GM19193 (cell line): Measurements from ENCODE around the gene ZMIZ1.

Source experiments
- POLR2A ChIP-seq: IDR thresholded peaks from 4 replicates; pipeline ENCODE4 v1.6.1; 2011; ENCODE audit not compliant: insufficient read depth, insufficient read length; ENCODE audit errors: extremely low read depth

Gene ZMIZ1

DNA sequence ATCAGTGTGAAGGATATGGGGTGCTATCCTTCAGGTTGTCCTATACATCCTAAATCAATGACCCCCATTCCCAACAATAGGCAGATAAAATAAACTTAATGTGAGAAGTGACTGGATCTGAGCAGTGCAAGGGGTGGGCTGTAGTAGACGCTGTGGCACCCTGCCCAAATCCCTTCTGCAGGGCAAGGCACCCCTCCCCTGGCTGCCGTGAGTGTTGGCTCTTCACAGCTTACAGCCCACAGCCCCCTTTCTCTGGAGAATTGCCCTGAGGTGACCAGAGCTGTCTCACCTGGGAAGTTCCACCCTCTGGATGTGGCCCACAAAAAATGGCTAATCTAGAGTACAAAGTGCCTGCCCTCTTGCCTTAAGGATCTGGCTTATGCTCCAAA is 252.7 kb downstream of the ZMIZ1 start:
- no peak for TF ChIP-seq POLR2A

DNA sequence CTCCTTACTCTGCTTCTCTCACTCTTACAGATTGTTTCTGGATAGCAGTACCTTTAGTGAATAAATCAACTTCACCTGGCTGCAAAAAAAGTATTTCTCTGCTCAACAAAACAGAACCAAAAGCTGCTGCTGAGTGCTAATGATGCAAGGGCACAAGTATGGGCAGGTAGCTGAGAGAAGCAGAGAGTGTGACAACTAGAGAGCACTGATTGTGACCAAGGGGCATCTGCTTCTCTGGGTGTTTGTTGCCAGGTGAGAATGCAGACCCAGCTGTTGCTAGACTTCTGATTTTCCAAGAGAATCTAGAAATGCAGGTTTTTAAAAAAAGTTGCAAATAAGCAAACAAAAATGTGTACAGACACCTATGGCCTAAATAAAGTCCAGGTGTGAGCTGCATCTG is 253.2 kb downstream of the ZMIZ1 start:
- TF ChIP-seq POLR2A, result no peak

DNA sequence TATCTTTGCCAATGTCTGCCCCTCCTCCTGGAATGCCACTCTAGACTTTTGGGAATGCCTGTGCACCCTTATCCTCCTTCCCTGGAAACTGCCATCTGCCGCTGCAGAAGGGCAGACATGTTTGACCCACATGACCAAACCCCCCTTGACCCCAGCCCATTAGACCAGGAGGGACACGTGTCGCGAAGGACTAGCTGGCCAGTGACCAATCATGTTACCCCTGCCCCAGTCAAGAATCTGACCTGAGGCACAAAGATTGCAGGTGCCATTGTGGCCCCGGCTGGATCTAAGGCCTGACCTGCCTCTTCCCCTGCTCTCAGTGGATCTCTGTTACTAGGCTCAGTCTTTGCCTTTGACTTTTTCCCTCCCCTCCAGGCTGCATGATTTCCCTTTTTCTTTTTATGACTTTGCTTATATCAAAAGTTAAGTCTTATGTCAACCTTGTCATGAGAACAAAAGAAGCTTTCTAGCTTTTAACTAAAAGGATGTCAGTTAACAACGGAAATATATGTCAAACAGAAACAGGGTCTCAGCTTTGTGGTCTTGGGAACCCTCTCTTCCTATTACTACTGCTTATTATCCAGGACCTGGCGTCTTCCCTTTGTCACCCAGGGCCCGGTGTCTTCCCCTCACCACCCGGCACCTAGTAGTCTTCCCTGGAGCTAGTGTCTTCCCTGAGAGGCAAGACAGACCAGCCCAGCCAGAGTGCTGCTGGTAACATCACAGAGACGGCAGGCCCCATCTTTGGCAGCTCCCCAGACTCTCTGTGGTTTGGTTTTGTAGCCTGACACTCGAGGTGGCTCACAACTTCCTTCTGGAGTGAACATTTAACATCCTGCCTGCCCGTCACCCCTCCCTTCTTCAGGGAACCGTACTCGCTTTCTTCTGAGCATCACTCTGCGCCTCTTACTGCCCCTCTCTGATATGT is 254.1 kb downstream of the ZMIZ1 start:
- no peak for TF ChIP-seq POLR2A

DNA sequence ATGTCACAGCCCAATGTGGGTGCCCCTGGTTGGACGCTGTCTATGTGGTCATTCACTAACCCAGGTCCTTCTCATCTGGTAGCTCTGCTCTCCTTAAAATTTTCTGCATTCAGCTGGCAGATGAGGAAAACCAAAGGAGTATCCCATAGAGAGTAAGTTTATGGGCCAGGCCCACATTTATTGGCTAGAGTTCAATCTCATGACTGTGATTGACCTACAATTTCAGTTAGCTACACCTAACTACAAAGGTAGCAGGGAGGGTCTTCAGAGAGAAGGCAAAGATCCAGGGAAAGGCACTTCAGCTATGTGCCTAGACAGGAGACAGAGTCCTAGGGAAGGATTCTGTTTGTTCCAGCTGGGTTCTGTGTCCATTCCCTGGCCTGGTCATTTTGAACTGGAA is 254.8 kb downstream of the ZMIZ1 start:
- no peak for TF ChIP-seq POLR2A

DNA sequence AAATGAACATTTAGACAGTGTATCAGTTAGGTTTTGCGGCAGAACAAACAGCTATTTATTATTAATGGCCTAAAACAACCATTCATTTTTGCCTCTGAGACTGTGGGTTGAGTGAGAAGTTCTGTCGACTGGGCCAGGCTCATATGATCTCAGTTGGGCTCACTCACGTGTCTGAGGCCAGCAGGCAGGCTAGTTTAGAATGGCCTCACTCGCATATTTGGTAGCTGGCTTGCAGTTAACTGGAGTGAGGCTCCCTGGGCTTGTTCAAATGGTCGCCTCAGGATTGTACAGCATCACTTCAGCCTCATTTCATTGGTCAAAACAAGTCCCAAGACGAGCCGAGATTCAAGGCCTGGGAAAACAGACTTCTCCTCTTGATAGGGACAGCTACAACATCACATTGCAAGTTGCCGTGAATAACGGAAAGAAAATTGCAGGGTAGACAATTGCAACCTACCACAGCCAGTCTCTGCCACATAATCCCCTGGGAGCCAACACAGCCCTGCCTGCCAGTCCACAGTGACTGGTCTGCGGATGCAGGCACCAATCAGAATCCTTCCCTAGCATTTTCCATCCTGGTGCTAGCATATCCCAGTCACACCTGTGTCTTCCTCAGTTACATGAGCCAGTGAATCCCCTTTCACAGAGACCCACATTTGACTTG is 255.4 kb downstream of the ZMIZ1 start:
- TF ChIP-seq POLR2A, result no peak

DNA sequence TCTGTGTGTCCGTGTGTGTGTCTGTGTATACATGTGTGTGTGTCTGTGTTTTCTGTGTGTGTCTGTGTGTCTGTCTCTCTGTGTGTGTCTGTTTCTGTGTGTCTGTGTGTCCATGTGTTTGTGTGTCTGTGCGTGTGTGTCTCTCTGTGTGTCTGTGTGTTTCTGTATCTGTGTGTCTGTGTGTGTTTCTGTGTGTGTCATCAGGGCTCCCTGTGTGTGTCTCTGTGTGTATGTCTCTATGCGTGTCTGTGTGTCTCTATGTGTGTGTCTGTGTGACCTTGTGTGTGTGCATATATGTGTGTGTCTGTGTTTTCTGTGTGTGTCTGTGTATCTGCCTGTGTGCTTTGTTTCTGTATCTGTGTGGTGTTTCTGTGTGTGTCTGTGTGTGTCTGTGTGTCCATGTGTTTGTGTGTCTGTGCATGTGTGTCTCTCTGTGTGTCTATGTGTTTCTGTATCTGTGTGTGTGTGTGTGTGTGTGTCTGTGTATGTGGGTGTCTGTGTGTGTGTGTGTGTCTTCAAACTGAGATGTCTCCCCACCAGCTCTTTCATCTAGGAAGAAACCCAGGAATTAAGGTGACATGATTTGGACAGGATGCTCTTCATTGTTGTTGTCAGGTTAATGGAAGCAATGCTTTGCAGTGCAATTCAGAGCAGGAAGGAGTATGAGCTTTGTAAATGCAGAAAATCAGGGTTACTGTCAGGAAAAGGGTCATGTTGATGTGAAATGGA is 257.8 kb downstream of the ZMIZ1 start:
- TF ChIP-seq POLR2A, result no peak

DNA sequence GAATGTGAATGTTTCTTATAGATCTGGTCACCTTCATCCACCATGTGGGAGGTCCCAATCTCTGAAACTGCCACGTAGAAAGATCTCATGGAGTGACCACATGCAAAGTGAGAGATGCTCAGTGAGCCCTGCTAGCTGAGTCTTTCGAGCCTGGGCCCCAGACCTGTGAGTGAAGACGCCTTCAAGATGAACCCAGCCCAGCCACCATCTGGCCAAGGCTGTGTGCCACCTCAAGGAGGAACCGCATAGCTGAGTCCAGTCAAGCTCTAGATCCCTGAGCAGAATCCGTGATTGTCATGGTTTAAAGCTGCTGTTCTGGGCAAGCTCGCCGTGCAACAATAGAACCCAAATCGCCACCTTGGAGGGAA is 258.3 kb downstream of the ZMIZ1 start:
- TF ChIP-seq POLR2A, result no peak

DNA sequence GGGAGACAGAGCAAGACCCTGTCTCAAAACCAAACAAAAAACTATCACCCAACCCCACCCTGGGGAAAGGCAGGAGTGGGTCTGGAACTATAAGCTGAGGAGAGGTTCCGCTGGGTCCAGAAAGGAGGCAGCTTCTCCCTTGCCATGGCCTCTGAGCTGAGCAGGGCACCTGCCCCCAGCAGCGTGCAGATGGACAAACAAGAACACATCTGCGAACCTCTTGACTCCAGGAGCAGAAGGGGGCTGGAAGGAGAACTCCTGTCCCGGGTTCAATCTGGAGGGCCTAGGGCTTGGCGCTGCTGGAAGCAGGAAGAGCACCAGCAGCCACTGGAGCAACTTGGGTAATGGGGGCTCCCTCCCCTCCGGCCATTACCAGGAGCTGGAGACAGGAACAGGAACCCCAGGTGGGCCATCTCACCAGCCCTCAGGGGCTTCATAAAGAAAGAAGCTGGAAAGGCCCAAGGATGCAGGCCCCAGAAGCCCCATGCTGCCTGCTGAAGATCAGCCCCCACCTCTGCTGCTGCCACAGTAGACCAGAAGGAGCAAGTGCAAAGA is 259.5 kb downstream of the ZMIZ1 start:
- TF ChIP-seq POLR2A, result no peak

DNA sequence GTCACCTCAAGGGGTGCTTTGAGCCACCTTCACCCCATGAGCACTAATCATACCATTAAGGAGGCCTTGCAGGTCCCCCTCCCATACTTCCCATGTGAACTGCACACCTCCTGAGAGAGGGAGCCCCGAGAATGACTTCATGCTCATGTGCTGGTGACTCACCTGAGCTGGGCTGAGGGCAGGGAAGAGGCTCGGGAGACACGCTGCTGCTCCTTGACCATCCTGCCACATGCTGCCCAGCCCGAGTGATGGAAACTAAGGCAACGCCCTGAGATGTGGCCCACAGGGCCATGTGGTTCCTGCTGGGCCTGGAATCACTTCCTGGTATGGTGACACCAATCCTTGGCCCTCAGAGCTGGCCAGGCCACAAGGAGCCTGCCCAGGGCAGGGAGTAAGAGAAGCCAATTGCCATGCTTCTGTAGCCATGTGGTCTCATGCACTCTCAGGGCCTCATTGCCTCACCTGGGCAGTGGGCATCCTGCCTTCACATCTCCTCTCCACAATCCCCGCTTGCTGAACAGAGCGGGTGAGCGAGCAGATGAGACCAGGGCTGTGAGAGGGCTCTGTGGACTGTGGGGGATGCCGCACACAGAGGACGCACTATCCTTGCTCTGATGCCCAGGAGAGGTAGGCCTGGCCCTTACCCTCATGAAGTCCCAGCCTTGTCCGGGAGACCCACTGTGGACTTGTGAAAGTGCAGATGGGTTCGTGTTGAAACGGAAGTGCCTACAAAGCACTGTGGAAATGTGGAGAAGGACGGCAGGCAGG is 260.2 kb downstream of the ZMIZ1 start:
- TF ChIP-seq POLR2A, result no peak

DNA sequence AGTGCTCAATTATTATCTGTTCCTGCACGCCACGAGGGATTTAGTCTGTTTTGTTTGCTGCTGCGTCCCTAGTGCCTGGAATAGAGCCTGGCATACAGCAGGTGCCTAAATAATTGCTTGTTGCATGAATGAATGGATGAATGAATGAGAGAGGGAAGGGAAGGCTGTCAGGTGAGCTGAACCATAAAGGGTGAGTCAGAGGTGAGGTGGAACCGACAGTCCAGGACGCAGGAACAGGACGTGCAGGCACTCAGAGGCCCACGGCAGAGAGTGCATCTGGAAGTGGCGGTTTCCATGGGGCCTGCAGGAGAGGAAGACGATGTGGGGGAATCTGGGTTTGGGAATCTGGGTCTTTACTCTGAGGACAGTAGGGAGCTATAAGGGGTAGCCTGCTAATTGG is 260.8 kb downstream of the ZMIZ1 start:
- no peak for TF ChIP-seq POLR2A

DNA sequence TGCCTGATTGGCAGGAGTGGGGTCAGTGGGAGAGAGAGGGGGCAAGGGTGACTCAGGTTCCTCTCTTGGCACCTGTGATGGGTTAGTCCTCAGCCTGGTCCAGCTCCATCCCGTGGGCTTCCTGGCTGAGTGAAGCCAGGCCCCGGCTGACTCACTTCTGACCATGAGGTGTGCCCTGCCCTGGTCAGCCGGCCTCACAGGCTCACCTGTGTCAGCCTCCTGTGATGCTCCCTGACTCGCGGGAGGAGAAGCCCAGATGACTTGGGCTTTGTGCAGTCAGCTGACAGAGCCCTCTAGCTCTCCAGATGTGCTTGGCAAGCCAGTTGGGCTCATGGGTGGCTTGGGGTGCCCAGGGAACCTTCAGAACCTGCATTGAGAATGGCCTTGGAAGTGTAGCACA is 262.5 kb downstream of the ZMIZ1 start:
- TF ChIP-seq POLR2A, result no peak

DNA sequence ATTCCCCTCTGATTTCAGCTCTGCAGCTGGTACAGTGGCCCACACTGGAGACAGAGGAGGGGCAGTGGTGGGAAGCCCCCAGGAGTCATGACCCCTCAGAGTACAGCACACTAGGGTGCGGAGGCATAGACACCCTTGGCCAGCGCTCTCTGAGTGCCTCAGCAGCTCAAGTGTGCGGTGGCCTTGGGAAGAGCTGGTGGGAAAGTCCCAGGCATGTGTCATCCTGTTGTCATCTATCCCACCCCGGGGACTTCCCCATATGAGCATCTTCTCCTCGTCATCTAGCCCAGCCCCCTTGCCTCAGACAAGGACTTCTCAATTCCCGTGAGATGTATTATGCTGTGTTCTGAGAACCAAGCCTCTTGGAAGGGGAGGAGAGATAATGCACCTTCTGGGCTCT is 262.9 kb downstream of the ZMIZ1 start:
- TF ChIP-seq POLR2A, result peak; percentile 33

DNA sequence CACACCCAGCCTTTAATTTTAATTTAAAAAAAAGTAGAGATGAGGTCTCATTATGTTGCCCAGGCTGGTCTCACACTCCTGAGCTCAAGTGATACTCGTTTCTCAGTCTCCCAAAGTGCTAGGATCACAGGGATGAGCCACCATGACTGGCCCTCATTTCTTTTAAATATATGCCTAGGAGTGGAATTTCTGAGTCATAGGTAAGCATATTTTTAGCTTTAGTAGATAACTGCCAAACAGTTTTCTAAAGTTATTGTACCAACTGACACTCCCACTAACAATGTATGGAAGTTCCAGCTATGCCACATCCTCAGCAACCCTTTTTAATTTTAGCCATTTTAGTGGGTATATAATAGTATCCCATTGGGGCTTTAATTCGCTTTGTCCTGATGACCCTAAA is 264.7 kb downstream of the ZMIZ1 start:
- TF ChIP-seq POLR2A, result no peak

DNA sequence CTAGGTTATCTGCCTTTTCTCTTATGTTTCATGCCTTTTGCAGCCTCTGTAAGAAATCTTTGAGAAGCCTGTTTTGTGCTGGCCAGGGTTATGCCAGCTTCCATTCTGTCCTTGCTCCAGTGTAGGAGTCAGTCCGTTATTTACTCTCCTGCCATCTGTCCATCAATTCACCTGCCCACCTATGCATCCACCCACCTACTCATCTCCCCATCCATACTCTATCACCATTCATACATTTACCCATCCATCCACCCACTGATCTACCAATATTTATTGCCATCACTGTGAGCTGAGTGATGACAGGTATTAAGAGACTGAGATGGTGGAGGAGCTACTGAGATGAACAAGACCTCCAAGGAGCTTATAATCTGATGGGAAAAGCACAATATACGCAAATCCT is 265.8 kb downstream of the ZMIZ1 start:
- TF ChIP-seq POLR2A, result no peak

DNA sequence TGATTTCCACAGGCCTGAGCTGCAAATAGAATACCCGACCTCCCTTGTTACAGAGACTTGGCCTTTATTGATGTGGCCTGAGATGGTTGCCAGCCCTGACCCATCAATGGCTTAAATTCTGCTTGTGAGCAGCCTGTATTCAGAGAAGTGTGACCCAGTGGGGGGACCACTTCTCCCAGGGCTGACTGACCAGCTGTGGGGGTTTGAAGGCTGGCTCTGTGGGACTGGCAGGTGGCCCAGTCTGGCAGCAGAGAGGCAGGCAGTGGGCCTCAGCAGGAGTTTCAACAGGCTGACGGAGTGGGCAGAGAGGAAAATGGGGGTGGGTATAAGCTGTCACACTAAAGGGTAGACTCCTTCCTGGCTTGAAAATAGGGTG is 266.3 kb downstream of the ZMIZ1 start:
- no peak for TF ChIP-seq POLR2A
